HepG2 (cell line): ENCODE data around the gene PDPK1. TPM values are rescaled to one million over a fixed set of nuclear protein-coding genes. Genes with fewer than 3 reads are reported as not detected.

Source experiments
- AHDC1 ChIP-seq: sonication (generic); formaldehyde crosslinking; IDR thresholded peaks from 2 replicates; pipeline ENCODE4 v1.5.1; 2020; ENCODE audit warnings: mild to moderate bottlenecking, missing genetic modification reagents, borderline replicate concordance
- ARID4A ChIP-seq: sonication (generic); formaldehyde crosslinking; IDR thresholded peaks from 2 replicates; pipeline ENCODE4 v1.5.0; 2020; ENCODE audit warnings: mild to moderate bottlenecking, missing genetic modification reagents, borderline replicate concordance
- GPN1 ChIP-seq: sonication (generic); formaldehyde crosslinking; IDR thresholded peaks from 2 replicates; pipeline ENCODE4 v1.5.1; 2020; ENCODE audit warnings: missing genetic modification reagents, borderline replicate concordance
- HBP1 ChIP-seq: IDR thresholded peaks from 2 replicates; pipeline ENCODE4 v1.6.1; 2016; ENCODE audit warnings: low read depth, control low read depth
- HOXA3 ChIP-seq: sonication (generic); formaldehyde crosslinking; IDR thresholded peaks from 2 replicates; pipeline ENCODE4 v1.5.0; 2020; ENCODE audit warnings: missing genetic modification reagents
- NBN ChIP-seq: fragments of 450-650 bp; conservative IDR thresholded peaks from 2 replicates; pipeline ENCODE4 v1.6.1; 2017
- PBX2 ChIP-seq: IDR thresholded peaks from 2 replicates; pipeline ENCODE4 v1.6.1; 2016; ENCODE audit warnings: control low read depth
- TAF1 ChIP-seq: sonication (generic); formaldehyde crosslinking; IDR thresholded peaks from 2 replicates; pipeline ENCODE4 v1.4.0; 2020; ENCODE audit warnings: missing genetic modification reagents
- TRIM22 ChIP-seq: fragments of 450-650 bp; IDR thresholded peaks from 2 replicates; pipeline ENCODE4 v1.6.1; 2017
- WIZ ChIP-seq: sonication (generic); formaldehyde crosslinking; IDR thresholded peaks from 2 replicates; pipeline ENCODE4 v1.5.1; 2020; ENCODE audit warnings: mild to moderate bottlenecking, missing genetic modification reagents
- XBP1 ChIP-seq: sonication (generic); formaldehyde crosslinking; IDR thresholded peaks from 2 replicates; pipeline ENCODE4 v1.5.0; 2020; ENCODE audit warnings: missing genetic modification reagents
- ZBTB3 ChIP-seq: sonication (generic); formaldehyde crosslinking; IDR thresholded peaks from 2 replicates; pipeline ENCODE4 v1.4.0; 2020; ENCODE audit warnings: low read depth, mild to moderate bottlenecking, moderate library complexity, missing genetic modification reagents, borderline replicate concordance
- ZFP36 ChIP-seq: fragments of 150-350 bp; IDR thresholded peaks from 2 replicates; pipeline ENCODE4 v1.6.1; 2018; ENCODE audit warnings: borderline replicate concordance, low read length, low read depth; ENCODE audit not compliant: partially characterized antibody
- ZFP82 ChIP-seq: sonication (generic); formaldehyde crosslinking; IDR thresholded peaks from 2 replicates; pipeline ENCODE4 v1.5.1; 2020; ENCODE audit warnings: mild to moderate bottlenecking, missing genetic modification reagents, borderline replicate concordance
- ZNF12 ChIP-seq: sonication (generic); formaldehyde crosslinking; IDR thresholded peaks from 2 replicates; pipeline ENCODE4 v1.5.0; 2020; ENCODE audit warnings: missing genetic modification reagents
- polyA plus RNA-seq, 8 experiments: library from polyadenylated mRNA; depleted of rRNA in 3 of 8; stranded (reverse) in 7 of 8; unstranded in 1 of 8; fragments of >200 nt; fragmentation: Illumina TruSeq in 4 of 8; extraction: Trizol in 4 of 8; gene quantifications; 2 replicates each; pipeline versions ENCODE4 v1.2.1 to v1.2.3, GENCODE V29; 2011 to 2016; ENCODE audit warnings: low read depth in 4 of 8, missing spikeins in 1 of 8, mixed read lengths in 1 of 8; ENCODE audit not compliant: insufficient read depth in 1 of 8
- total RNA-seq, 5 experiments: library from RNA; depleted of rRNA; stranded (reverse); fragments of >200 nt; fragmentation: Illumina TruSeq; extraction: Trizol; gene quantifications; 2 replicates each; pipeline ENCODE4 v1.2.3, GENCODE V29; 2016; ENCODE audit warnings: low read depth in 1 of 5

PDPK1 gene
- total and polyA plus RNA-seq, 2 of the 13 experiments (the other 11 are each of a cell fraction or from before 2014, with no cell fraction given), result 59.6 to 129 TPM

GRCh38 chr16:2500918-2501750 is 36.7 kb upstream of the PDPK1 start (continued):
- TF ChIP-seq HBP1 (no peak), ZFP82 (no peak), ZBTB3 (CRISPR knock-in tag) (no peak), WIZ (CRISPR knock-in tag) (no peak), ZFP36 (no peak), XBP1 (CRISPR knock-in tag) (no peak), NBN (no peak), HOXA3 (CRISPR knock-in tag) (no peak; the same call in none of the 2 replicates), ZNF12 (CRISPR knock-in tag) (no peak), ARID4A (CRISPR knock-in tag) (peak; percentile 74; the same call in 1 of the 2 replicates), GPN1 (no peak), TRIM22 (no peak), PBX2 (CRISPR knock-in tag) (no peak), AHDC1 (no peak), TAF1 (CRISPR knock-in tag) (no peak)
